Measurements from ENCODE around the gene ENOX2.
"Not testable (repeated sequence)": the region's sequence is repeated elsewhere in the genome, so short reads cannot be mapped to it uniquely, and the experiment has no call there.

ENOX2 gene, protein sequence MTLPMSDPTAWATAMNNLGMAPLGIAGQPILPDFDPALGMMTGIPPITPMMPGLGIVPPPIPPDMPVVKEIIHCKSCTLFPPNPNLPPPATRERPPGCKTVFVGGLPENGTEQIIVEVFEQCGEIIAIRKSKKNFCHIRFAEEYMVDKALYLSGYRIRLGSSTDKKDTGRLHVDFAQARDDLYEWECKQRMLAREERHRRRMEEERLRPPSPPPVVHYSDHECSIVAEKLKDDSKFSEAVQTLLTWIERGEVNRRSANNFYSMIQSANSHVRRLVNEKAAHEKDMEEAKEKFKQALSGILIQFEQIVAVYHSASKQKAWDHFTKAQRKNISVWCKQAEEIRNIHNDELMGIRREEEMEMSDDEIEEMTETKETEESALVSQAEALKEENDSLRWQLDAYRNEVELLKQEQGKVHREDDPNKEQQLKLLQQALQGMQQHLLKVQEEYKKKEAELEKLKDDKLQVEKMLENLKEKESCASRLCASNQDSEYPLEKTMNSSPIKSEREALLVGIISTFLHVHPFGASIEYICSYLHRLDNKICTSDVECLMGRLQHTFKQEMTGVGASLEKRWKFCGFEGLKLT

DNA sequence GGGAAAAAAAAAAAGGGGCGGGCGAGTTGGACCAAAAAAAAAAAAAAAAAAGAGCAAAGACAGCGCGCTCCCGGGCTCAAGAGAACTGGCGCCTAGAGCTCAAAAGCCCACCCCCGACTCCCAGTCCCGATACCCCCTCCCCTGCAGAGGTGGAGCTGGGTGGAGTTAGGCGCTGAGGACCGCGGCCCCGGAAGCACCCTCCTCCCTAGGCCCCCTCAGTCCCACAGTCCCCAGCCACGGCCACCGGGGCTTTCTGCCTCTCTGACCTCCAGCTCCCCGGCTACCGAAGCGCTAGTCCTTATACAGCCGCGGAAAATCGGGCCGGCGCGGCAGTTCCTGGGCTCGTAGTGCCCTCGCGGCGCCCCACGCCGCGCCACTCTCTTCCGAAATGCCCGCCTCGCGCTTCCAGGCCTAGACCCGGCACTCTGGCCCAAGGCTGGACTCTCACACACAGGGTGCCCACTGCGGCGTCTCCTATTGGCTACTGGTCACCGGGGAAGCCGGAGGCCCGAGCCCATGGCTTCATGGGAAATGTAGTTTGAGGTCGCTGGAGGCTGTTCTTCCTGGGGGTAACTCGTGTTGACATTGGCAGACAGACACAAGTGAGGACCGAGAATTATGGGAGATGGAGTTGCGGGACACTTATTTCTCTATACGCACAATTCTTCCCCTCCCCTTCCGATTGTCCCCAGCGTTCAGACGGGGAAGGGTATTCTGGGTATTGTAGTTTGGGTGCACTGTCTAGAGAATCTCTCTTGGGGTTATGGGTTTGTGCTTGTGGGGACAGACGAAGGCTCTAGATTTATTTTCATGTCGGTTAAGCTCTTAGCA, at the start of gene ENOX2:
Gene ENOX2 (minus strand): TSS at position 427 of the 831 bp plus-strand sequence. CDS start 199,993 bp downstream, outside the sequence.
- H3K4me3 ChIP-seq (ENCODE audit: low read depth, low read length), result peak within 1 kb of the TSS; percentile 76
- TF ChIP-seq, protein P1, sequence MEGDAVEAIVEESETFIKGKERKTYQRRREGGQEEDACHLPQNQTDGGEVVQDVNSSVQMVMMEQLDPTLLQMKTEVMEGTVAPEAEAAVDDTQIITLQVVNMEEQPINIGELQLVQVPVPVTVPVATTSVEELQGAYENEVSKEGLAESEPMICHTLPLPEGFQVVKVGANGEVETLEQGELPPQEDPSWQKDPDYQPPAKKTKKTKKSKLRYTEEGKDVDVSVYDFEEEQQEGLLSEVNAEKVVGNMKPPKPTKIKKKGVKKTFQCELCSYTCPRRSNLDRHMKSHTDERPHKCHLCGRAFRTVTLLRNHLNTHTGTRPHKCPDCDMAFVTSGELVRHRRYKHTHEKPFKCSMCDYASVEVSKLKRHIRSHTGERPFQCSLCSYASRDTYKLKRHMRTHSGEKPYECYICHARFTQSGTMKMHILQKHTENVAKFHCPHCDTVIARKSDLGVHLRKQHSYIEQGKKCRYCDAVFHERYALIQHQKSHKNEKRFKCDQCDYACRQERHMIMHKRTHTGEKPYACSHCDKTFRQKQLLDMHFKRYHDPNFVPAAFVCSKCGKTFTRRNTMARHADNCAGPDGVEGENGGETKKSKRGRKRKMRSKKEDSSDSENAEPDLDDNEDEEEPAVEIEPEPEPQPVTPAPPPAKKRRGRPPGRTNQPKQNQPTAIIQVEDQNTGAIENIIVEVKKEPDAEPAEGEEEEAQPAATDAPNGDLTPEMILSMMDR (IDR thresholded peaks at IDR 0.05; ENCODE audit: borderline replicate concordance, insufficient read depth, low read depth, low read length), result no peak

DNA sequence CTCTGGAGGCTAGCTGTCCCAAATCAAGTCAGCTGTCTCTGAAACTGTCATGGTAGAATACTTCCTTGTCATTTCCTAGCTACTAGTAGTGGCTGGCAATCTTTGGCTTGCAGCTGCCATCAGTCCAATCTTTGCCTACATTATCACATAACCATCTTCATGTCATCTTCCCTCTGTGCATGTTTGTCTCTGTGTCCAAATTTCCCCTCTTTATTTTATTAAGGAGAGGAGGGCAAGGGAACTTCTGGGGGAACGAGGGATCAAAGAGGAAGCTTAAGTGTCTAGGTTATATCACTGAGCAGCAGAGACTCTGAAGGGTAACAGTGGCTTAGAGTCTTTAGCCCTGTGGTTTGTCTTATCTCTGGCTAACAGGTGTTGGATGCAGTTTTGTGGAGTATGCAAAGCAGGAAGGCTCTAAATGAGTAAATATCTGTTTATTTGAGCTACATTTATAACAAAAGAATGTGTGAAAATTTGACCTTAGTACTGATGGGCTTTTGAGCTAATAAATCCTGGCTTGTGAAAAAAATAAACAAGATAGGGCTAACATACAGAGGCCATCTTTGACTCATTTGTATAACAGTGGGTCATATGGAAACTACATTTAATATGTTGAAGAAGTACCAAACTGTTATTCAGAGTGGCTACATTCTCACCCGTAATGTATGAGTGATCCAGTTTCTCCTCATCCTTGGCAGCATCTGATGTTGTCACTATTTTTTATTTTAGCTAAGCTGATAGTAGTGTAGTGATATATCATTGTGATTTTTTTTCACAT, 49.4 kb upstream of the ENOX2 start:
- TF ChIP-seq, protein P1 (IDR thresholded peaks at IDR 0.05; ENCODE audit: borderline replicate concordance, insufficient read depth, low read depth, low read length), result no peak
- no peak overlapping the region for H3K4me3 ChIP-seq (ENCODE audit: low read depth, low read length)

DNA sequence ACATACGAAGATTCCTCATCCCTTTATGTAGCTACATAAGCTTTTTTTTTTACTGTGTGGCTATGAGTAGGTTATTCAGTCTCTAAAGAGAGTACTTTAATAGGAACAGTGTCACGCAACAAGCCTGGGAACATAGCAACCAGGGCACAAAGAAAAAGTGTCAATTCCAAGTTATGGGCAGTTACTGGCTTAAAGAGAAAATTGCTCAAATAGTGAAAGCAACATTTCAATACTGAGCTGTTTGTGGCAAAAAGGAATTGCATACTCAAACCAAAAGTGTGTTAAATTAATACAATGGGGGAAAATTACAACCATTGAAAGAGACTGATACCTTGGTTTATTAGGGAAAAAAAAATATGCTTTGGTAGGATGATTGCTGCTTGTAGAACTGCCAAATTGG, 41.2 kb upstream of the ENOX2 start:
- no peak overlapping the region for H3K4me3 ChIP-seq (ENCODE audit: low read depth, low read length)
- TF ChIP-seq, protein P1 (IDR thresholded peaks at IDR 0.05; ENCODE audit: borderline replicate concordance, insufficient read depth, low read depth, low read length), result no peak

DNA sequence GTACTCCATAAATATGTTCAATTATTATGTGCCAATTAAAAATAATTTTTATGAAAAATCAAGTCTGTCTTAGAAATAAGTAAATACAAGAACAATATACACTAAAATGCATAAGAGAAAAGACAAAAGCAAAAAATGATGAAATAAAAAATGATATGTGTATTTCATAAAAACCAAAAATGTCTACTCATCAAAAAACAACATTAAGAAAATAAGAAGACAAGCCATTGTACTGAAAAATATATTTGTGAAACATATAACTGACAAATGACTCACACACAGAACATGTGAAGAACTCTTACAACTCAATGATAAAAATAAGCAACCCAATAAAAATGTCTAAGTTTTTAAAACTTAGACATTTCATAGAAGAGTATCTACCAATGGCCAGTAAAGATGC, 34.1 kb upstream of the ENOX2 start:
- TF ChIP-seq, protein P1 (IDR thresholded peaks at IDR 0.05; ENCODE audit: borderline replicate concordance, insufficient read depth, low read depth, low read length), result no peak

DNA sequence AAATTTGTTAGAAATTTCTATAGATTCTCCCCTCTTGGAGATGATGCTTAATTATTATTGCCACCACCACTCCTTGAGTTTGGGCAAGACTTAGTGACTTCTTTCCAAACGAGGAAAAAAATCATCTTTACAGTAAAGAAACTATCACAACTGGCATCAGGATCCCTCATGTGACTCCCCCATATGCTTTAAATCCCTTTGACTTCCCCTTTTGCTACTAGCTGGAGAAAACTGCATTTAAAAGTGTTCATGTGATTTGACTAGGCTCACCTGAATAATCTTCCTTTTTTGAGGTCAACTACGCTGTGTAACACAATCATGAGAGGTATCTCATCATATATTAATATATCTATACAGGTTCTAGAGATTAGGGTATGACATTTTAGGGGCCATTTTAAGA, 30.3 kb upstream of the ENOX2 start:
- no peak overlapping the region for H3K4me3 ChIP-seq (ENCODE audit: low read depth, low read length)
- TF ChIP-seq, protein P1 (IDR thresholded peaks at IDR 0.05; ENCODE audit: borderline replicate concordance, insufficient read depth, low read depth, low read length), result no peak

More for the DNA sequence above, 34.1 kb upstream of the ENOX2 start:
- H3K4me3 ChIP-seq (ENCODE audit: low read depth, low read length), result no peak overlapping the region

DNA sequence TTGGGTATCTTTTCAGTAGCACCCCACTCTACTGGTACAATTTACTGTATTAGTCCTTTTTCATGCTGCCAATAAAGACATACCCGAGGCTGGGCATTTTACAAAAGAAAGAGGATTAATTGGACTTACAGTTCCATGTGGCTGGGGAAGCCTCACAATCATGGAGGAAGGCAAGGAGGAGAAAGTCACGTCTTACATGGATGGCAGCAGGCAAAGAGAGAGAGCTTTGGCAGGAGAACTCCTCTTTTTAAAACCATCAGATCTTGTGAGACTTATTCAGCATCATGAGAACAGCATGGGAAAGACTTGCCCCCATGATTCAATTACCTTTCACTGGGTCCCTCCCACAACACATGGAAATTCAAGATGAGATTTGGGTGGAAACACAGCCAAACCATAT, 17.4 kb upstream of the ENOX2 start:
- H3K4me3 ChIP-seq (ENCODE audit: low read depth, low read length), result not testable (repeated sequence)

DNA sequence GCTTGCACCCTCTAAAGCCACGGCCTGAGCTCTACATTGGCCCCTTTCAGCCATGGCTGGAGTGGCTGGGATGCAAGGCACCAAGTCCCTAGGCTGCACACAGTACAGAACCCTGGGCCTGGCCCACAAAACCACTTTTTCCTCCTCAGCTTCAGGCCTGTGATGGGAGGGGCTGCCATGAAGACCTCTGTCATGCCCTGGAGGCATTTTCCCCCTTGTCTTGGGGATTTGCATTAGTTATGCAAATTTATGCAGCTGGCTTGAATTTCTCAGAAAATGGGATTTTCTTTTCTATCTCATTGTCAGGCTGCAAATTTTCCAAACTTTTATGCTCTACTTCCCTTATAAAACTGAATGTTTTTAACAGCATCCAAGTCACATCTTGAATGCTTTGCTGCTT, 16.7 kb upstream of the ENOX2 start:
- not testable (repeated sequence) for H3K4me3 ChIP-seq (ENCODE audit: low read depth, low read length)

DNA sequence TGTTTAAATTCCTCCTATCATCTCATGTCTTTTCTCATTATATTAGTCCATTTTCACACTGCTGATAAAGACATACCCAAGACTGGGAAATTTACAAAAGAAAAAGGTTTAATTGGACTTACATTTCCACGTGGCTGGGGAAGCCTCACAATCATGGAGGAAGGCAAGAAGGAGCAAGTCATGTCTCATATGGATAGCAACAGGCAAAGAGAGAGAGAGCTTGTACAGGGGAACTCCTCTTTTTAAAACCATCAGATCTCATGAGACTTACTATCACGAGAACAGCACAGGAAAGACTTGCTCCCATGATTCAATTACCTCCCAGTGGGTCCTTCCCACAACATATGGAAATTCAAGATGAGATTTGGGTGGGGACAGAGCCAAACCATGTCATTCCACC, 15.5 kb upstream of the ENOX2 start:
- not testable (repeated sequence) for H3K4me3 ChIP-seq (ENCODE audit: low read depth, low read length)

Data from GM12875 (cell line).